Kasumi-1 (cell line): ENCODE results near the gene MPHOSPH6.
"Not testable (repeated sequence)": the region's sequence is repeated elsewhere in the genome, so short reads cannot be mapped to it uniquely, and the experiment has no call there.

Source experiments
- DNase-seq, 2 experiments: peaks; one replicate each; lab custom pipeline; 2025; lab: John Stamatoyannopoulos, UW

The MPHOSPH6 gene, protein sequence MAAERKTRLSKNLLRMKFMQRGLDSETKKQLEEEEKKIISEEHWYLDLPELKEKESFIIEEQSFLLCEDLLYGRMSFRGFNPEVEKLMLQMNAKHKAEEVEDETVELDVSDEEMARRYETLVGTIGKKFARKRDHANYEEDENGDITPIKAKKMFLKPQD

GRCh38 chr16:82169861-82170845 is at the start of gene MPHOSPH6:
Gene MPHOSPH6 (minus strand): TSS chr16:82170224. CDS start chr16:82170175, 49 bp downstream.
- peak; percentile 68 to 79 for DNase-seq

DNA sequence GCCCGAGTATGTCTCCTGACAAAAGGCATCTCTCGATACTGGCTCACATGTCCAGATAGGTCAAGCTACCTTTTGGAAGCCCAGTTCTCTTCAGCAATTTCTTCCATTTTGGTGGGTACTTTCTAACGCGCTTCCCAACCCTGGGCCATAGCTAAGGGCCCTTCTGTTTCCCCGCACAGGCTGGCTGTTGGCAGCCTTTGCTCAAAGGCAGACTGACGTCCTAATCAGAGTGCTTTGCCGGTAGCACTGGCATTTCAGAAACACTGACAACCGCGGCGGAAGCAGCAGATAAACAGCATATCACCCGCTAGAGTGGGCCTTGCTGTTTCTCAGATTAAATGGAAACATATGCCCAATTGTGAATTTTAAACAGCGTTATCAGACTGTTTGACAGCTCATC is 49.3 kb upstream of the MPHOSPH6 start:
- no peak for DNase-seq

DNA sequence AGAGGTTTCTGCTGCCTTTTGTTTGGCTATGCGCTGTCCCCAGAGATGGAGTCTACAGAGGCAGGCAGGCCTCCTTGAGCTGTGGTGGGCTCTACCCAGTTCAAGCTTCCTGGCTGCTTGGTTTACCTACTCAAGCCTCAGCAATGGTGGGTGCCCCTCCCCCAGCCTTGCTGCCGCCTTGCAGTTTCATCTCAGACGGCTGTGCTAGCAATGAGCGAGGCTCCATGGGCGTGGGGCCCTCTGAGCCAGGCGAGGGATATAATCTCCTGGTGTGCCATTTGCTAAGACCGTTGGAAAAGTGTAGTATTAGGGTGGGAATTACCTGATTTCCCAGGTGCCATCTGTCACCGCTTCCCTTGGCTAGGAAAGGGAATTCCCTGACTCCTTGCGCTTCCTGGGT is 39.3 kb upstream of the MPHOSPH6 start:
- not testable (repeated sequence) for DNase-seq

GRCh38 chr16:82203198-82203597 is 33.2 kb upstream of the MPHOSPH6 start:
- DNase-seq = no peak

- no peak for DNase-seq
Observed at GRCh38 chr16:82201926-82202325, 31.9 kb upstream of the MPHOSPH6 start.

- no peak for DNase-seq
Observed at GRCh38 chr16:82201351-82201750, 31.3 kb upstream of the MPHOSPH6 start.

GRCh38 chr16:82199209-82199608 is 29.2 kb upstream of the MPHOSPH6 start:
- DNase-seq = no peak

DNA sequence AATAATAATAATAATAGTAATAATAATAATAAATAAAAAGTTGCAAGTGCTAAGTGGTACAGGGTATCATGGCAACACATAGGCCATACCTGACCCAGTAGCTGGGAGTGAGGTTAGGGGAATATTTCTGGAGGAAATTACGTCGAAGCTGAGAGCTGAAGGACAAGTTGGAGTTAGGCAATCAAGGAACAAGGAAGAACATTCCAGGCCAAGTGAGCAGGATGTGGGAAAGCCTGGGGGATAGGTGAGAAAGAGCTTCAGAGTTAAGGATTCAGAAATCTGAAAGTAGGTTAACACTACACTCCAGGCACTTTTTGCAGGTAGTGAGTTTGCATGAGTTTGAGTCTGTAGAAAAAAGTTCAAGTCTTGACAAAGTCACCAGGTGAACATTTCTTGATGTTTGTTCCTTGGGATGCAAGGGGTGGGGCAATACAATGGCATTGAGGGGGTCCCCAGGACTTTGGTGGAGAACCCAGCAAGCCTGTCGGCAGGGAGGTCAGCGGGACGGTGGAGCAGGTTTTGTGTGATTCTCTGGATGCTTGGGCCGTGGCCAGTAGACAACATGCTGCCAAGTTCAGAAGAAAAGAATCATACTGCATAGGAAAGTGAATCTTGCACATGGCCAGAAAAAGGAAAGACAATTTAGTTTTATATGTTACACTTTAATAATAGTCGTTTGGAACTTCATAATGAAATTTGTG is 27.7 kb upstream of the MPHOSPH6 start:
- DNase-seq = no peak

DNA sequence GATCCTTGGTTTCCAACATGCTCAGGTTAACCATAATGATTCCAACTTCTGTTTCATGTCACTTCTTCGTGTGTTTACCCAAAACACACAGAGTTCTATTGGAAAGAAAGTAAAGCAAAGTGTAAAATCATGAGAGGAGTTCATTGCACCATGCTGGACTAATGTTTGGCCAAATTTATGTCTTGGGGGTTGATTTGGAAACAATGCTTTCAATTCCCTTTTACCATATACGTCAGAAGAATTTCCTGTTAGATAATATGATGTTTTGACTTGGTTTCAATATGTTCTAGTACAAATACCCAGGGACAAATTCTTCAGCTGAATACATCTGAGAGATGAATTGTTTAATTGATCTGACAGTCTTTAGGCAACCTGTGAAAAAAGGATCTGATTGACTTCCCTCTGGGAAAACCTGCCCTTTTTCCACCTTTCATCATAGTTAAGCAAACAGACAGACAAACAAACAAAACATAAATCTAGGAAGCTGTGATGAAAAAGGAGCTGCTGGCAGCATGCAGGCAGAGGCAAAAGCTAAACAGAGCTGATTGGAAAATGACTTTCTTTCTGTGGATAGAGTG is 26.0 kb upstream of the MPHOSPH6 start:
- DNase-seq = no peak

DNA sequence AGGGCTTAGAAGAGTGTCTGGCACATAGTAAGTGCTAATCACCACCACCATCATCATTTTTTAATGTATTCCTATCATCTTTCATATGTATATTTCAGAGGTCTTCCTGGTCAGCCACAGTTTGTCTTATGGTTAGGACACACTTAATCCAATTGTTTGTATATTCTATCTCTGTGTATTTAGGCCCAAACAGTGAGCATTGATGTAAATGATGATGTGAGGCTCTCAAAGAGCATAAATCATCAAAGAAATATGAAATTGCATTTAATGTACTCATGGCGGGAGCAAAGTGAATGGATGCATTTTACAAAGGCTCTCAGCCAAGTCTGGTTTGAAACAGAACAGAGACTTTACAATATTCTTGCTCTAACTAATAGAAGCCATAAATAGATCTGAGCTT is 24.1 kb upstream of the MPHOSPH6 start:
- DNase-seq = no peak

DNA sequence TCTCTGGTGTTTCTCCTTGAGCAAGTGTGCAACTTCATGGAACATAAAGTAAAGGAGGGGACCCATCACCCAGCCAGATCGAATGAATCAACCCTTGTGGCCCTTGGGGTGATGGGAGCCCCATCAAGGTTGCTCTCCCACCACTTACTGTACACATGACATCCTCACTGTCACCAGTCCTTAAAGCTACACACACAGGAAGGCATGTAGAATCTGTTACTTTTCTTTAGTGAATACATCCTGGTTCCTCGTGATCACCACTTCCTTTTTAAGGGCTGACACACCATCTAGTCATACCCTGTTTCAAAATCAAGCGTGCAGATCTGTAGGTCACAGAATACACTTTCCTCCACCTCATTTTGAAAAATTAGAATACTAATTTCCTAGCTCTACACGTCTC is 22.6 kb upstream of the MPHOSPH6 start:
- peak; percentile 73 to 82 for DNase-seq

- DNase-seq = no peak
Observed at GRCh38 chr16:82190386-82190785, 20.4 kb upstream of the MPHOSPH6 start.

GRCh38 chr16:82187829-82188228 is 17.8 kb upstream of the MPHOSPH6 start:
- no peak for DNase-seq

DNA sequence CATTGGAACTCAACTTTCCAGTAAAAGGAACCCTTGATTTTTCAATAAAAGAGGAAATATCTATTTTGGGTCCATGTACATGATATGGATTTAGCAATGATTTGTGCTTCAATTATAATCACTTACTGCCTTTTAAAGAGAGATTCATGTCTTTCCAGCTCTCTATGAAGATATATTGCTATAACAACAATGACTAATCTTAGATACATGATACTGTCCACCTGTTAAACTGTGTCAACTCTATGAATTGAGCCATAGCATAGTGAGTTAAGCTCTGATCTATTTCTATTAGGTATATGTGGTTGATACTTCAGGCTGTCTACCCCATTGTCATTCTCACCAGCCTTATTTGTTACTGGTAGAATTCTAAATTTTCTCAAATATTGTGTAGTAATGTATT is 15.0 kb upstream of the MPHOSPH6 start:
- DNase-seq = no peak

DNA sequence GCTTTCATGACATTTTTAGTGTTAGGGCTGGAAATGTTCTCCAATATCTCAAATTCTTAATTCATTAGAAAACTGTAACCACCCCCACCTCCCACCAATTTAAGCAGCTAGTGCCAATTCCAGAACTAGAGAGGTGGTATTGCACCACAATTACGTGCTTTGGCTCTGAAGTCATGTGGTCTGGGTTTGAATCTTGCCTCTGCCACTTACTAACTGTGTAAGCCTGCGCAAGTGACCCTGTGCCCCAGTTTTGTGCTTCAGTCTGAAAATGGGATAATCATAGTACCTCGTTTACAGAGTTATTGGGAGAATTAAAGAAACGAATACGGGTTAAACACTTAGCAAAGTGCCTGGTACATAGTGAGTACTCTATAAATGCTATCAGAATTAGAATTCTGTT is 14.2 kb upstream of the MPHOSPH6 start:
- DNase-seq = no peak

GRCh38 chr16:82183004-82183397 is 13.0 kb upstream of the MPHOSPH6 start:
- DNase-seq = no peak

GRCh38 chr16:82182266-82183003 is 12.4 kb upstream of the MPHOSPH6 start:
- DNase-seq = no peak

GRCh38 chr16:82181461-82182185 is 11.6 kb upstream of the MPHOSPH6 start:
- DNase-seq = no peak

- no peak for DNase-seq
Observed at GRCh38 chr16:82178352-82178751, 8.3 kb upstream of the MPHOSPH6 start.

- DNase-seq = no peak
Observed at GRCh38 chr16:82177555-82177954, 7.5 kb upstream of the MPHOSPH6 start.

GRCh38 chr16:82176204-82176603 is 6.2 kb upstream of the MPHOSPH6 start:
- DNase-seq = no peak
